Stimulated activated CD4-positive, alpha-beta T cell treated with anti-CD3 and anti-CD28 coated beads, Interleukin-2, amount 100 ng/mL, for 4 hours (primary cell): ENCODE measurements around the gene FAM20C.
A peak's percentile ranks its signal among the peaks of the same experiment; 100 is the strongest.
"Not testable (repeated sequence)": the region's sequence is repeated elsewhere in the genome, so short reads cannot be mapped to it uniquely, and the experiment has no call there.

ENCODE experiments used
- DNase-seq: peaks from one replicate; pipeline ENCODE4 v3.0.0-alpha.2; 2020; ENCODE audit warnings: low read depth

The FAM20C gene

DNA sequence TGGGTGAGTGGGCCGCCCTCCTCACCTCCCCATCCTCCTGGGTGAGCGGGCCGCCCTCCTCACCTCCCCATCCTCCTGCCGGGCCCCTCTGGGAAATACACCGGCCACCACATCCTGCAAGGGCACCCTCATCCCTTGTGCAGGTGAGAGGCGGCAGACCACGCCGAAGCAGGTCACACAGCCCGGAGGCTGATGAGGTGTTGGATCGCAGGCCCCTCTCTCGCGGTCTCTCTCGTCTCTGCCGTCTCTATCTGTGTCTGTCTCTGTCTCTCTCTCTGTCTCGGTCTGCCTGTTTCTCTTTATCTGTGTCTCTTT lies 66.8 kb downstream of the FAM20C start:
- DNase-seq: no peak

DNA sequence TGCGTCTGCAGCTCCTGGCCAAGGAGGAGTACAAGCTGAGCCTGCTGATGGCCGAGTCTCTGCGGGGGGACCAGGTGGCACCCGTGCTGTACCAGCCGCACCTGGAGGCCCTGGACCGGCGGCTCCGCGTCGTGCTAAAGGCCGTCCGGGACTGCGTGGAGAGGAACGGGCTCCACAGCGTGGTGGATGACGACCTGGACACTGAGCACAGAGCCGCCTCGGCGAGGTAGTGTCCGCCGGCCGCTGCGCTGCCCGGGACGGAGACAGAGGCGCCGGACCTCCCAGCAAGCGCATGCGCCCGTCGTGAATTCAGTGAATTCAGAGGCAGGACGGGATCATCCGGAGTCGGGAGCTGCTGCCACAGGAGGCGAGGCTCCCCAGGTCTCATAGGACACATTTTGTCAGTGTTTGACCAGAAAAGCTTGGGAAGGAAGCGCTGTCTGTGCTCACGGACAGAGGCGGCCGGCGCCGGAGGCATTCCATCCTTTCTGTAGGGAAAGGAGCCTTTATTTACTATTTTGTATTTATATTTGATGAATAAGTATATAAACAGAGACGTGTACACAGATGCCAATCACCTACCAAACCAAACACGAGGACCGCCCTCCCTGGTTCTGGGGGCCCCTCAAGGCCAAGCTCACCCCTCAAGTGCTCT lies 67.5 kb downstream of the FAM20C start:
- DNase-seq: no peak

DNA sequence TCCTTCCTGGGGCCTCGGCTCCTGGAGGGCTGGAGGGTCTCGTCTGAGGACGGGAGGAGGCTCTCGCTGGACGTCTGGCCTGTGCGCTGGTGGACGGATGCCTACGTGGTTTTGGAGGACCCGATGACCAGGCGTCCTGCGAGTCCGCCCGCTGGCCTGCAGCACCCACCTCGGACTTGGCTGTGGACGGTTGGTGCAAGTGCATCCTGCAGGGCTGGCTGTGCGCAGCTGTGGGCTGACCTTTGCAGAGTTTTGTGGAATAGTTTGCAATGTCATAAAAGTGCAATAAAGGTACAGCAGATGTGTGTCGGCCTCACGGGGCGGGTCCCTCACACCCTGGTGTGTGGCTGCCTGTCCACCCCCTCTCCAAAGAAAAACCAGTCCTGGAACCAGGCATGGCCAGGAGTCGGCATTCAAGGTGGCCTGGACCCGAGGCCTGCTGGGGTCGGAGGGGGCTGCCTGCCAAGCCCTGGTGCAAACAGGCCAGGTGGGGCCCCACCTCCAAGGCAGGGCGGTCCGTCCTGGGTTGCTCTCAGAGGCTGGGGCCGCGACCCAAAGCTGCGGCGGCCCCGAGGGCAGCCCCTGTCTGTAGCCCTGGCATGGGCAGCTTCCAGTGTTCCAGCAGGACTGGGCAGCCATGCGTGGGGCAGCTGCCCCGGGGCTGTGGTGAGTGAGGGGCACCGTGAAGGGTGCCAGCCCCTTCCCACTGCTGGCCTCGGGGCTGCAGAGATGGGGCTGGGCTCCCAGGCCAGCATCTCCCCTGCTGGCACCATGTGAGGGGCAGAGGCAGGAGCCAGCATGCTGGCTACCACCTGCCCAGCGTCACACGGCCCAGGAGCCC lies 68.3 kb downstream of the FAM20C start:
- no peak for DNase-seq

DNA sequence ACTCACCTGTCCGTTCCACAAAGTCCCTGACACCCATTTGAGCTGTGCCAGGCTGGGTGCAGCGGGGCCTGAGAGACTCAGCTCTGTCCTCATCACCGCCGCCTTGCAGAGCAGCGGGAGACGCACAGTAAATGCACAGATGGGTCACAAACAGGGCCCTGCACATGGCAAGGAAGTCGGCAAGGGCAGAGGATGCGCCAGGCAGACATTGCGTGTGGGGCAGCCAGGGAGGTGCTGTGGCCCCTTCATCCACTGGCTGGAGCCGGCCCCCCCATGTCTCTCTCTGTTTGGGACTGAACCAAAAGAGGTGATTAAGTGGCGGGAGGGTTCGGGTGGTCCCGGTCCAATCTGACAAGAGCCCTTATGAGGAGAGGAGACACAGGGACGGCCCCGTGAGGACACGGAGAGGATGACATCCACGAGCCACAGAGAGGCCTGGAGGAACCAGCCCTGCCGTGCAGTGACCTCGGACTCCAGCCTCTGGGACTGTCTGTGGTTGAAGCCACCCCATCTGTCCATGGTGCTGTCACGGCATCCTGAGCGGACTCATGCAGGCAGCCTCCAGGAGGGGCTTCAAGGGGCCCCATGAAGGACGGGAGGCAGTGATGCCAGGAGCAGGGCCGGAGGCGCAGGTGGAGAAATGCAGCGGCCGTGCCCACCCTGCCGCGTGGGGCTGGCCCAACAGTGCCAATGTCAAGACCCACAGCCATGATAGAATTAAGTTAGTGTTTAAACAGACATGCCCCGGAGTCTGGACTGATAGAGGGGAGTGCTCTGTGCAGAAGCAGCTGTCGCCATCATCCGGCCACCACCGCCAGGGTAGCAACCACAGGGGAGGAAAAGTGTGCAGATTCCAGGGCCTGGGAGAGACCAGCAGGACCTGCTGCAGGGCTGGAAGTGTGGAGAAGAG lies 69.2 kb downstream of the FAM20C start:
- no peak for DNase-seq

DNA sequence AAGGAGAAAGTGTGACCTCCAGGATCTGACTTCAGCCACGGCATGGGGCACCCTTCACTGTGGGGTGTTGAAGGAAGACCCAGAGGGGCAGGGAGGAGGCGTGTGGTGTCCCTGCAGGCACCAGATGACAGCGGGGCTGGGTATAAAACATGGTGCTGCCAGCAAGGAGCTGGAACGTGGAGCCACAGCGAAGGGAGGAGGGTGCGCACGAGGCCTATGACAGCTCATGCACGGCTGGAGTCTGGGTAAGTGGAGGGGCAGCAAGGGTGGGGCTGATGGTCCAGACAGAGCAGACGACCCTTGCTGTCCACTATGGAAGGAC lies 69.8 kb downstream of the FAM20C start:
- DNase-seq: no peak

DNA sequence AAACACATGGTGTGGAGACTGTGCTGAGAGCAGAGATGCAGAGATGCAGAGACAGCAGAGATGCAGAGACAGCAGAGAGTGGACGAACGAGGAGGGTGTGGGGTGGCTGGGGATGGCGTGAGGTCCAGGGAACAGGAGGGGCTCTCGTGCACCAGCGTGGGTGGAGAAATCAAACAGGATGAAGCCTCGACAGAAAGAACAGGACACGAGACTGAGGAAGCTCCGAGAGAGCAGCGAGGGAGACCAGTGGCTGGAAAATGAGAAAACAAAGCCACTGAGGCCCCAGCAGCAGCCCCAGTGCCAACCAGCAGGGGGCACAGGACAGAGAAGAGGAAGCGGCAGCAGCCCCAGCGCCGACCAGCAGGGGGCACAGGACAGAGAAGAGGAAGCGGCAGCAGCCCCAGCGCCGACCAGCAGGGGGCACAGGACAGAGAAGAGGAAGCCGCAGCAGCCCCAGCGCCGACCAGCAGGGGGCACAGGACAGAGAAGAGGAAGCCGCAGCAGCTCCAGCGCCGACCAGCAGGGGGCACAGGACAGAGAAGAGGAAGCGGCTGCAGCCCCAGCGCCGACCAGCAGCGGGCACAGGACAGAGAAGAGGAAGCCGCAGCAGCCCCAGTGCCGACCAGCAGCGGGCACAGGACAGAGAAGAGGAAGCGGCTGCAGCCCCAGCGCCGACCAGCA lies 70.4 kb downstream of the FAM20C start:
- DNase-seq: peak; percentile 36

DNA sequence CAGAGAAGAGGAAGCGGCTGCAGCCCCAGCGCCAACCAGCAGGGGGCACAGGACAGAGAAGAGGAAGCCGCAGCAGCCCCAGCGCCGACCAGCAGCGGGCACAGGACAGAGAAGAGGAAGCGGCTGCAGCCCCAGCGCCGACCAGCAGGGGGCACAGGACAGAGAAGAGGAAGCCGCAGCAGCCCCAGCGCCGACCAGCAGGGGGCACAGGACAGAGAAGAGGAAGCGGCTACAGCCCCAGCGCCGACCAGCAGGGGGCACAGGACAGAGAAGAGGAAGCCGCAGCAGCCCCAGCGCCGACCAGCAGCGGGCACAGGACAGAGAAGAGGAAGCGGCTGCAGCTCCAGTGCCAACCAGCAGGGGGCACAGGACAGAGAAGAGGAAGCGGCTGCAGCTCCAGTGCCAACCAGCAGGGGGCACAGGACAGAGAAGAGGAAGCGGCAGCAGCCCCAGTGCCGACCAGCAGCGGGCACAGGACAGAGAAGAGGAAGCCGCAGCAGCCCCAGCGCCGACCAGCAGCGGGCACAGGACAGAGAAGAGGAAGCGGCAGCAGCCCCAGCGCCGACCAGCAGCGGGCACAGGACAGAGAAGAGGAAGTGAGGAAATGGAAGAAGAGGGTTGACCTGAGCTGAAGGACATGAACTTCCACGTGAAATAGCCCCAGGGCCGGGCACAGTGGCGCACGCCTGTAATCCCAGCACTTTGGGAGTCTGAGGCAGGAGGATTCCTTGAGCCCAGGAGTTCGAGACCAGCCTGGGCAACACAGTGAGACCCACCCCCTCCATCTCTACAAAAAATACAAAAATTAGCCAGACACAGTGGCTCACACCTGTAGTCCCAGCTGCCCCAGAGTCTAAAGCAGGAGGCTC lies 71.3 kb downstream of the FAM20C start:
- DNase-seq: not testable (repeated sequence)

DNA sequence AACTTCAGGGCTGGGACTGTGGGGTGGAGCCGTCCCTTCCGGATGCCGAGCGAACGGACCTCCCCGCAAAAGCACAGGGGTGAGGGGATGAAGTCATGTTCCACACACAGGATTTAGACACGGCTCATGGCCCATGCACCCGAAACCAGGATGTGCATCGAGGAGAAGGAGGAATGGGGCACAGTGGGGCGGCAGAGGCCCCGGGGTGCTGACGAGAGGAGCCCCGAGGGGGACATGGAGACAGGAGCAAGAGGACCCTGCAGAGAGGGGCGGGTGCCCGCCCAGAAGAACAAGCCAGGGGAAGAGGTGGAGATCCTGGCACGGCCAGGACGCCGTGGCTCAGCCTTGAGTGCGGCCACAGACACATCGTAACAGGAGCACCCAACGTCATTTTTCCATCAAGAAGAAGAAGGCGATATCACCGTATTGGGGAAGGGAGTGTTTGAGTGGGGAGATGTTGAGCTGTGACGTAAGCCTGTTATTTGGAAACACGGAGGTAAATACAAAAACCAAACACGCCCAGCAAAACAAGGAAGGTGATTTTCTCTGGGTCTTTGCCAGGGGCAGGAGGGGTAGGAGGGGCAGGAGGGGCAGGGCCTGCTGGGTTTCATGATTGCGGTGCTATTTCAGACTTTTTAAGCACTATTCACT lies 72.3 kb downstream of the FAM20C start:
- DNase-seq: no peak

DNA sequence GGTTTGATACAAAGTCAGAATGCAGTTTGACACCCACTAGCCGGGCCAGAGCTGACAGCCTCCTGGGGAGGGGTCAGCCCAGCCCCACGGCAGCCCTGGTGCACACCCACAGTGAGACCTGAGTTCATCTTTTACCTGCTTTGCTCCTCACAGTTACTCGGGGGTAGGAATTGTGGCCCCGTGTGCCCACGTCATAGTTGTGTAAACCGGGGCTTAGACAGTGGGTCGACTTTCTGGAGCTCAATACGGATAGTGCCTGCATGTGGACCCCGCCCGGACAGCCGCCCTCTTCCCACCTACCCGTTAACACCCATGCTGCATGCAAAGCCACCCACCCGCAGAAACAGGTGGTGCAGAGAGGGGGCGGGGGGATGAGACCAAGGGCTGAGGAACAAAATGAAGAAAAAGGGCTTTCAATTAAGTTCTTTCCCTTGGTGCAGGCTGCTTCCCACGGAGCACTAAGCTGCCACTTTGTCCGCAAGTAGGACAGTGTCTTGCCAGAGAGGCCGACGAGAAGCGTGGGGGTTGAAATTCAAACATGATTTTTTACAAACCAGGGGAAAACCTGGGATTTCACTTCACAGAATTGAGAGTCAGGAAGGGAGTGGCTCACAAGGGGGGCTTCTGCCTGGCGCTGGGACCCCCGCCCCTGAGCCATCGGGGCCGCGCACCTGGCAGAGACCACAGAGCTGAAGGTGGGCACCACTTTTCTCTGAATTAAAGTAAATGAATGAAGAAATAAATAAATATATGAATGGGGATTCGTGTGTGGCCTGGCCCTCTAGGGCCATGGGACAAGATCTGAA lies 73.0 kb downstream of the FAM20C start:
- no peak for DNase-seq

DNA sequence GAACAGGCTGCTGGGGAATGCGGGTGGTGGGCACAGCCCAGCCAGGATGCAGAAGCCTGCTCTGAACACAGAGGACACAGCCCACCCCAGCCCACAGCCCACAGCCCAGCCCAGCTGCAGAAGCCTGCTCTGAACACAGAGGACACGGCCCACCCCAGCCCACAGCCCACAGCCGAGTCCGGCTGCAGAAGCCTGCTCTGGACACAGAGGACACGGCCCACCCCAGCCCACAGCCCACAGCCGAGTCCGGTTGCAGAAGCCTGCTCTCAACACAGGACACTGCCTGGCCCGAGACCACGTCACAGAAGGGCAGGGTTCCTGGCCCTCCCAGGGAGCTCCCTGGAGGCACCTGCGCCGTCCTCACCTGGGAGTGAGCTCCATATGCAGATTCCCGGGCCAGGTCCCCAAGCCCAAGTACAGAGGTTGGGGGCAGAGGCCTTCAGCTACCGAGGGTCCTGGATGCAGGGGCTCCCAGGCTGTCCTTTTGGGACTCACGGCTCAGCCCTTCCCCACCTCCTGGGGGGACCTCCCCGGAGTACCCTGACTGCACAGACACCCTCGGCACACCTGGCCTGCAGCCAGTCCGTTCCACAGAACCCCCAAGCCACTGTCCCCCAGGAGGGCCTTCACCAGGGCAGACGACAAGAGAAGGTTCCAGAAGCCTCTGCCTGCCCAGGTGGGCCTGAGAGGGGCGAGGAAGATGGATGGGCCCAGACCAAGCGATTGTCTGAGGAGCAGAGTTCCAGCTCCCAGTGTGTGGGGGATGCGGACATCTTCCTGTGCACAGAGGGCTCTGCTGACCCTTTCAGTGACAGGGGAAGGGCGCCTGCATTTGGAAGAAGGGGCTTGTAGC lies 73.9 kb downstream of the FAM20C start:
- no peak for DNase-seq

DNA sequence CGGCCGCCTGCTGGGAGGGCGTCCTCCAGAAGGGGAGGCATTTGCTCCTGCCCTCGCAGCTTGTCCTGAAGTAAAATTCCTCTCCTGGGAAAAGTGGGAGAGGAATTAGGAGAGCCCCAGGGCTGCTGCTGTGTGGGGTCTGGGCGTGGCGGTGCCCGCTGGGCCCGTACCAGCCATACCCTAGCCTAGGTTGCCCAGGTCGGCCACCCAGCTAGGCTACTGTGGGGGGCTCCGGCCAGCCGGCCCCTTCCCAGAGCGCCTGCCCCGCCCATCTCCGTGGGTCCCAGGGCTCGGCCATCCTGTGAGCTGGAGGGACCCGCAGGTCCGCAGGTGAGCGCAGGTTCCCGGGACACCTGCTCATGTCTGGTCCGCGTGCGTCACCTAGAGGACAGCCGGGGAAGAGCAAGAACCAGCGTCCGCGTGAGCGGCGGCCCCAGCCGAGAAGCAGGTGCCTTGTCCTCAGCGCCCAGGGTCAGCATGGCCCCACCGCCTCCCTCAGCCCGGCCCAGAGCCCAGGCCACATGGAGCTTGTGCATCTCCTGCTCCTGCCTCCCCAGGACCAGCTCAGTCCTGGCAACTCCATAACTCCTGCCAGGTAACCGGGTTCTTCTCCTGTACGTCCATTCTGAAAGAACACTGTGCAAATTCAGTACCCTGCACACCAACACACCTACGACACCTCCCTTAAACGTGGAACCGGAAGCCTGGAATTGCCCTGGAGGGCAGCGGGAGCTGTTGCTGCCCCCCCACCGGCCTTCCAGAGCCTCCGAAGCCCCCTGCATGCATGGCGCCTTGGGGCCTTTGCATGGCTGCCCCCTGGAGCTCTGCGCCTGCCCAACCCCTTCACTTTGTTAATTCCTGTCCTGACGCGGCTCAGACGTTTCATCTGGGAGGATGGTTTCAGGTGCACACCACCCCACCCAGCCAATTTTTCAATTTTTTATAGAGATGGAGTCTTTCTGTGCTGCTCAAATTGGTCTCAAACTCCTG lies 74.8 kb downstream of the FAM20C start:
- no peak for DNase-seq

DNA sequence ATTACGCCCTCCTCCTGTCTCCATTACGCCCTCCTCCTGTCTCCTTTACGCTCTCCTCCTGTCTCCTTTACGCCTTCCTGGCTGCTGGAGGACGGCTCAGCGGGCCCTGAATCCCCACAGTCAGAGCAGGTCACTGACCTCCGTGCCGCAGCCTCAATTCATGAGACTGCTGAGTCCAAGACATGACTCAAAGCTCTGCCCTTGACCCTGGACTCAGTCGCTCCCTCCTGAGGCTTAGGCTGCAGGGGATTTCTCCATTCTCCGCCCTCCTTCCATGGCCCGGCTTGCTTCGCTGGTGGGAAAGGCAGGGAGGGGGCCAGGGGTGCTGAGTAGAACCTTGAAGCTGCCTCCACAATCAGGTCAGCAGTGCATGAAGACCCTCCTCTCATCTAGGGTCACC lies 76.6 kb downstream of the FAM20C start:
- no peak for DNase-seq

DNA sequence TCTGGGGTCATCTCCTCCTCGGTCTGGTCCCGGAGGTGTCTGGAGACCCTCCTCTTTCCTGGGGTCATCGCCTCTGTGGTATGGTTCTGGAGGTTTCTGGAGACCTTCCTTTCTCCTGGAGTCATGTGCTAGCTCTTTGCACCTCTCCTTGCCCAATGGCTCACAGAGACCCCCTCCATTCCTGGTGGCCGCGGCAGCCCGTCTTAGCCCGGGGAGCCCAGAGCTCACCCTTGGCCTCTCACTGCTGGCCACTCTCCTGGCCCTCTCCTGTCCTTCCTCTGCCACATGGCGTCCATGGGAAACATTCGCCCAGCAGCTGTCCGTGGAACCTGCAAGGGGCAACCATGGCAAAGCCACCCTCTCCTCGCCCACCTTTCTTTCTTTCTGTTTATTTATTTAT lies 77.3 kb downstream of the FAM20C start:
- DNase-seq: no peak

DNA sequence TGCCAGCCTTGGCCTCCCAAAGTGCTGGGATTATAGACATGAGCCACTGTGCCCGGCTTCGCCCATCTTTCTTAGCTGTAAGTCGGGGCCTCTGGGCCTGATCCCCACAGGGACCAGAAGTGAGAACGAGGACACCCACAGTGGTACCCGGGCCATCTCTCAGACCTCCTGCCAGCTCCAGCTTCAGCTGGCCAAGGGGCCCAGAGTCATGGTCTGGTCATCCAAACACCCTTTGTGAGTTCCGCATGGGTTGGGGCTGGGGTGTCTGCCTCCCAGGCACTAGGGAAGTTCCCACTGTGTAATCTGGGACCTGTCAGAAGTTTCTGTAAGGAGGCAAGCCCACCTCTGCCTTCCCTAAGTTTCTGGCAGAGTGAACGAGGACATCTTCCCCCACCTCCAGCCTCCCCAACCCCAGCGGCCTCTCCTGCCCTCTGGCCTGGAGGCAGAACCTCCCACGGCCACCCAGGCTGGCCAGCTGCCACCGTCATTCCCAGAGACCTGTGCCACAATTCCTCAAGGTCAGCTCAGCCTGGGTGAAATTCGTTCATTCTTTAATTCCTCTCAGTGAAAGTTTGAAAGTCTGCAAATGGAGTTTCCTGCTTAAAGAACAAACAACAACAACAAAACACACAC lies 78.1 kb downstream of the FAM20C start:
- no peak for DNase-seq

DNA sequence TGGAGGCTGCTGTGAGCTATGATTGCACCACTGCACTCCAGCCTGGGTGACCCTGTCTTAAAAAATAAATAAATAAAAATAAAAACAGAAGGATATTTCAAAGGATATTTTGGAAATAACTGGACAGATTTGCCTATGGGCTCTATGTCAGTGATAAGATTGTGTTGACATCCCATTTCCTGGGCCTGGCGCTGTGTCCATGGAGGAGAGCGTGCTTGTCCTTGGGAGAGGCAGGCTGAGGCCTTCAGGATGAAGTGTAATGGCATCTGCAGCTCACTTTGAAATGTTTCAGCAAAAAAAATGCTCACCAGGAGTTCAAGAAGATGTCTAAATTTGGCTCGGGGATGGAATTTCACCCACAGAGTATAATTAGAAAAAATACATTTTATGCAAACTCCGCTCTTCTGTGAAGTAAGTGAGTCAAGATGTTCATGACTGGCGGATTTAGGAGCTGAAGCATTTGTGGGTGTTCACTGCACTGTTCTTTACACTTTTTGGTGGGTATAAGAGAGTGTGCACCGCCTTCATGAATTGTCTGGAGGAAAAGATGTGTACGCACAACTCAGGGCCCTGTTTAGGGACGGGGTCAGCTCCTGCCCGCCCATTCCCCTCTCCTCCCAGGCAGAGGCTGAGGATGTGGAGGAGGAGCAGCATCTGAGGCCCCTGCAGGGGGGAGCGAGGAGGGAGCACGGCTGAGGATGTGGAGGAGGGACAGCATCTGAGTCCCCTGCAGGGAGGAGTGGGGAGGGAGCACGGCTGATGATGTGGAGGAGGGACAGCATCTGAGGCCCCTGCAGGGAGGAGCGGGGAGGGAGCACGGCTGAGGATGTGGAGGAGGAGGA lies 79.1 kb downstream of the FAM20C start:
- DNase-seq: no peak

DNA sequence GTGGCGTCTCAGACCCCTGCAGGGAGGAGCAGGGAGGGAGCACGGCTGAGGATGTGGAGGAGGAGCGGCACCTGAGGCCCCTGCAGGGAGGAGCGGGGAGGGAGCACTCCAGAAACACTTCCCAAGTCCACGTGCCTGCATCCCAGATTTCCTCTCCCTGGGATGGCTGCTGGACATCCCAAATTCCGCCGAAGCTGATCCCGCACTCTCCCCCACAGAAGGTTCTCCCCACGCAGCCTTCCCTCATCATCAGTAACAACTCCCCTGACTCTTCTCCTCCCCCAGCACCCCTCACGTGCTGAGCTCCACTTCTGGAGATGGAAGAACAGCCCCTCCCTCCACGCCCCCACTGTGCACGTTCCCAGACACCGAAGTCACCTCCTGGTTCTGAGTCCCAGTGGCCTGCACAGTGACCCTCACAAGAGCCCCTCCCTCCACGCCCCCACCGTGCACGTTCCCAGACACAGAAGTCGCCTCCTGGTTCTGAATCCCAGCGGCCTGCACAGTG lies 79.8 kb downstream of the FAM20C start:
- DNase-seq: no peak
